Measurements from ENCODE around the gene SLC41A1. TPM values are rescaled to one million over a fixed set of nuclear protein-coding genes. Genes with fewer than 3 reads are reported as not detected.
A peak's percentile ranks its signal among the peaks of the same experiment; 100 is the strongest.

SLC41A1 gene
- total RNA-seq, 1 experiment from 2014 or later = 10.2 TPM

- no peak for DNase-seq (ENCODE audit: low read depth)
These were observed 9.4 kb upstream of the SLC41A1 start for GRCh38 chr1:205822397-205822796.

GRCh38 chr1:205817988-205818387 is 5.0 kb upstream of the SLC41A1 start:
- DNase-seq (ENCODE audit: low read depth) = no peak

GRCh38 chr1:205817364-205817763 is 4.4 kb upstream of the SLC41A1 start:
- DNase-seq (ENCODE audit: low read depth) = no peak

- DNase-seq (ENCODE audit: low read depth) = no peak
These were observed 709 bp upstream of the SLC41A1 start for GRCh38 chr1:205813755-205814058.

- DNase-seq (ENCODE audit: low read depth) = peak; percentile 9
These were observed 624 bp downstream of the SLC41A1 start for GRCh38 chr1:205812271-205812877.

- no peak for DNase-seq (ENCODE audit: low read depth)
These were observed 1.3 kb downstream of the SLC41A1 start for GRCh38 chr1:205811660-205812059.

- DNase-seq (ENCODE audit: low read depth) = no peak
These were observed 2.4 kb downstream of the SLC41A1 start for GRCh38 chr1:205810448-205811157.

- DNase-seq (ENCODE audit: low read depth) = no peak
These were observed 3.1 kb downstream of the SLC41A1 start for GRCh38 chr1:205809942-205810345.

- DNase-seq (ENCODE audit: low read depth) = no peak
These were observed 3.5 kb downstream of the SLC41A1 start for GRCh38 chr1:205809469-205809868.

GRCh38 chr1:205805082-205805711 is 7.8 kb downstream of the SLC41A1 start:
- no peak for DNase-seq (ENCODE audit: low read depth)

GRCh38 chr1:205804605-205805004 is 8.4 kb downstream of the SLC41A1 start:
- no peak for DNase-seq (ENCODE audit: low read depth)

GRCh38 chr1:205803986-205804385 is 9.0 kb downstream of the SLC41A1 start:
- no peak for DNase-seq (ENCODE audit: low read depth)

- no peak for DNase-seq (ENCODE audit: low read depth)
These were observed 10.9 kb downstream of the SLC41A1 start for GRCh38 chr1:205802060-205802459.

GRCh38 chr1:205800981-205801703 is 11.9 kb downstream of the SLC41A1 start:
- no peak for DNase-seq (ENCODE audit: low read depth)

- no peak for DNase-seq (ENCODE audit: low read depth)
These were observed 12.6 kb downstream of the SLC41A1 start for GRCh38 chr1:205800427-205800826.

- no peak for DNase-seq (ENCODE audit: low read depth)
These were observed 14.4 kb downstream of the SLC41A1 start for GRCh38 chr1:205798577-205798976.

GRCh38 chr1:205797168-205797567 is 15.8 kb downstream of the SLC41A1 start:
- DNase-seq (ENCODE audit: low read depth) = no peak

GRCh38 chr1:205794011-205794730 is 18.8 kb downstream of the SLC41A1 start:
- no peak for DNase-seq (ENCODE audit: low read depth)

- DNase-seq (ENCODE audit: low read depth) = no peak
These were observed 19.9 kb downstream of the SLC41A1 start for GRCh38 chr1:205792961-205793673.

- no peak for DNase-seq (ENCODE audit: low read depth)
These were observed 20.5 kb downstream of the SLC41A1 start for GRCh38 chr1:205792481-205792881.

- peak; percentile 40 for DNase-seq (ENCODE audit: low read depth)
These were observed 21.3 kb downstream of the SLC41A1 start for GRCh38 chr1:205791568-205792180.

Data from RPMI7951 (cell line).